ENCODE results near the gene RAPGEF5.

GRCh38 chr7:22378199-22378980, 21.4 kb upstream of the RAPGEF5 start:
- TF ChIP-seq CTCF (IDR thresholded peaks at IDR 0.05) (no peak), POLR2A (IDR thresholded peaks at IDR 0.05) (no peak)
